GM23248 (cell line): ENCODE measurements around the gene ARID1B. TPM values are rescaled to one million over a fixed set of nuclear protein-coding genes. Genes with fewer than 3 reads are reported as not detected.

Experiments used
- DNase-seq: peaks from one replicate; pipeline ENCODE4 v3.0.0-alpha.2; 2015
- H2AFZ ChIP-seq: fragments of 200-600 bp; sonication (generic); 2 replicates; pipeline ENCODE4 v1.6.1; 2016; ENCODE audit warnings: antibody characterized with exemption
- H3F3A ChIP-seq: fragments of 200-600 bp; sonication (generic); 2 replicates; pipeline ENCODE4 v1.6.1; 2016; ENCODE audit warnings: mild to moderate bottlenecking, antibody characterized with exemption, mixed run types; ENCODE audit not compliant: insufficient read depth
- H3K27ac ChIP-seq: fragments of 200-600 bp; sonication (generic); 2 replicates; pipeline ENCODE4 v1.5.1; 2016; ENCODE audit warnings: mild to moderate bottlenecking
- H3K27me3 ChIP-seq: fragments of 200-600 bp; sonication (generic); replicated peaks from 2 replicates; pipeline ENCODE4 v1.6.1; 2016; ENCODE audit warnings: mild to moderate bottlenecking; ENCODE audit not compliant: insufficient read depth
- H3K36me3 ChIP-seq: fragments of 200-600 bp; sonication (generic); 2 replicates; pipeline ENCODE4 v1.6.1; 2016; ENCODE audit warnings: low read depth, mild to moderate bottlenecking
- H3K4me1 ChIP-seq: fragments of 200-600 bp; sonication (generic); 2 replicates; pipeline ENCODE4 v1.6.1; 2016; ENCODE audit warnings: mild to moderate bottlenecking; ENCODE audit not compliant: insufficient read depth
- H3K4me2 ChIP-seq: fragments of 200-600 bp; sonication (generic); one replicate; pipeline ENCODE4 v1.6.1; 2016; ENCODE audit warnings: mild to moderate bottlenecking; ENCODE audit not compliant: unreplicated experiment
- H3K4me3 ChIP-seq: fragments of 200-600 bp; sonication (generic); 2 replicates; pipeline ENCODE4 v1.5.1; 2016; ENCODE audit warnings: mild to moderate bottlenecking
- H3K79me2 ChIP-seq: fragments of 200-600 bp; sonication (generic); 2 replicates; pipeline ENCODE4 v1.6.1; 2016; ENCODE audit warnings: mild to moderate bottlenecking; ENCODE audit not compliant: insufficient read depth
- H3K9ac ChIP-seq: fragments of 200-600 bp; sonication (generic); 2 replicates; pipeline ENCODE4 v1.6.1; 2016; ENCODE audit warnings: mild to moderate bottlenecking
- H3K9me2 ChIP-seq: fragments of 200-600 bp; sonication (generic); 2 replicates; pipeline ENCODE4 v1.6.1; 2016; ENCODE audit warnings: mixed run types, mild to moderate bottlenecking, moderate library complexity; ENCODE audit not compliant: insufficient read depth
- H3K9me3 ChIP-seq: fragments of 200-600 bp; sonication (generic); one replicate; pipeline ENCODE4 v1.6.1; 2017; ENCODE audit warnings: low read depth
- H4K20me1 ChIP-seq: fragments of 200-600 bp; sonication (generic); 2 replicates; pipeline ENCODE4 v1.6.0; 2016; ENCODE audit not compliant: insufficient read depth
- EZH2 ChIP-seq: fragments of 200-600 bp; sonication (generic); IDR thresholded peaks from 2 replicates; pipeline ENCODE4 v1.6.1; 2018; ENCODE audit warnings: antibody characterized with exemption, mild to moderate bottlenecking; ENCODE audit not compliant: insufficient read depth, poor library complexity, severe bottlenecking
- EZH2phosphoT487 ChIP-seq: fragments of 200-600 bp; sonication (generic); IDR thresholded peaks from 2 replicates; pipeline ENCODE4 v1.6.1; 2018; ENCODE audit warnings: antibody characterized with exemption, moderate library complexity, mild to moderate bottlenecking, low read depth; ENCODE audit not compliant: insufficient read depth
- WGBS, 2 experiments: methylation state at CpG; one replicate each; pipeline ENCODE4 v1.1.6; 2015 to 2017; ENCODE audit warnings: low lambda C conversion rate in 2 of 2, low coverage in 1 of 2; ENCODE audit errors: missing lambda C conversion rate in 2 of 2; 5-methylcytosine and 5-hydroxymethylcytosine counted together
- in situ Hi-C: fragments of 300-500 bp; cut with MboI; formaldehyde crosslinking; loops from 2 replicates; pipeline ENCODE4 v1.15.0; 2020
- polyA plus RNA-seq: library from polyadenylated mRNA; unstranded; fragments of >200 nt; fragmentation: Nextera tagmentation; extraction: Ambion mirVana; gene quantifications from 2 replicates; pipeline ENCODE4 v1.2.1, GENCODE V29; 2016
- total RNA-seq: library from RNA; depleted of rRNA; stranded (reverse); fragments of >200 nt; shearing (Covaris generic); gene quantifications from 2 replicates; pipeline ENCODE4 v1.2.3, GENCODE V29; 2014

ARID1B gene
- total and polyA plus RNA-seq, 2 experiments from 2014 or later, result 19.3 to 21.2 TPM

GRCh38 chr6:156994215-156995076 lies 217.3 kb downstream of the ARID1B start:
- H3K9ac ChIP-seq, result no peak overlapping the region
- no peaks in the 10 kb centered on the region for H3F3A ChIP-seq
- H3K9me3 ChIP-seq, result no peaks in the 10 kb centered on the region
- H3K4me2 ChIP-seq, result no peak overlapping the region
- H3K36me3 ChIP-seq, result no peaks in the 10 kb centered on the region
- H3K4me3 ChIP-seq, result no peak overlapping the region
- H3K4me1 ChIP-seq, result peaks cover 10% of the 10 kb centered on the region
- 85 to 88% methylated on average over 13 of the region's 13 CpGs for WGBS, 2 experiments
- H3K27me3 ChIP-seq, result no peaks in the 10 kb centered on the region
- H3K27ac ChIP-seq, result no peak overlapping the region
- TF ChIP-seq EZH2phosphoT487 (no peak), EZH2 (no peak)
- H2AFZ ChIP-seq, result no peak overlapping the region
- in situ Hi-C loops, result no loop called here
- H4K20me1 ChIP-seq, result no peaks in the 10 kb centered on the region
- no peak for DNase-seq
- peaks cover 99% of the 10 kb centered on the region for H3K79me2 ChIP-seq
- no peaks in the 10 kb centered on the region for H3K9me2 ChIP-seq

GRCh38 chr6:156995502-156995901 lies 218.3 kb downstream of the ARID1B start:
- no peak overlapping the region for H3K9ac ChIP-seq
- H3K4me2 ChIP-seq, result no peak overlapping the region
- H3K4me3 ChIP-seq, result no peak overlapping the region
- 98% methylated on average over 5 of the region's 5 CpGs for WGBS, 2 experiments
- H4K20me1 ChIP-seq, result no peaks in the 10 kb centered on the region
- no peak overlapping the region for H2AFZ ChIP-seq
- no peaks in the 10 kb centered on the region for H3K27me3 ChIP-seq
- peaks cover 99% of the 10 kb centered on the region for H3K79me2 ChIP-seq
- no peaks in the 10 kb centered on the region for H3F3A ChIP-seq
- H3K9me3 ChIP-seq, result no peaks in the 10 kb centered on the region
- H3K9me2 ChIP-seq, result no peaks in the 10 kb centered on the region
- no peak for DNase-seq
- H3K4me1 ChIP-seq, result peaks cover 10% of the 10 kb centered on the region
- in situ Hi-C loops, result no loop called here
- no peak overlapping the region for H3K27ac ChIP-seq
- TF ChIP-seq EZH2, result no peak
- TF ChIP-seq EZH2phosphoT487, result no peak
- H3K36me3 ChIP-seq, result no peaks in the 10 kb centered on the region

- no peak for DNase-seq
- no peaks in the 10 kb centered on the region for H3K9me2 ChIP-seq
- in situ Hi-C loops, result no loop called here
- no peak for TF ChIP-seq EZH2phosphoT487
- TF ChIP-seq EZH2, result no peak
- H3K36me3 ChIP-seq, result no peaks in the 10 kb centered on the region
- no peaks in the 10 kb centered on the region for H3F3A ChIP-seq
- H3K9me3 ChIP-seq, result no peaks in the 10 kb centered on the region
- H3K4me2 ChIP-seq, result no peak overlapping the region
- H3K27ac ChIP-seq, result no peak overlapping the region
- no peaks in the 10 kb centered on the region for H4K20me1 ChIP-seq
- H3K4me1 ChIP-seq, result peaks cover 10% of the 10 kb centered on the region
- H3K27me3 ChIP-seq, result no peaks in the 10 kb centered on the region
- WGBS, 2 experiments, result 98 to 100% methylated on average over 2 of the region's 2 CpGs
- no peak overlapping the region for H3K9ac ChIP-seq
- H2AFZ ChIP-seq, result no peak overlapping the region
- H3K79me2 ChIP-seq, result peaks cover 99% of the 10 kb centered on the region
- no peak overlapping the region for H3K4me3 ChIP-seq
Measured at GRCh38 chr6:156996265-156996664, 219.1 kb downstream of the ARID1B start.

- H3K36me3 ChIP-seq, result no peaks in the 10 kb centered on the region
- 95 to 96% methylated on average over 7 of the region's 7 CpGs for WGBS, 2 experiments
- peaks cover 3% of the 10 kb centered on the region; the same call in 1 of the 2 replicates for H4K20me1 ChIP-seq
- TF ChIP-seq EZH2 (no peak), EZH2phosphoT487 (no peak)
- H3K9me2 ChIP-seq, result no peaks in the 10 kb centered on the region
- H3K9ac ChIP-seq, result no peak overlapping the region
- DNase-seq, result no peak
- H3F3A ChIP-seq, result no peaks in the 10 kb centered on the region
- H3K4me1 ChIP-seq, result no peaks in the 10 kb centered on the region
- no peak overlapping the region for H3K4me2 ChIP-seq
- H3K27ac ChIP-seq, result no peak overlapping the region
- H3K27me3 ChIP-seq, result no peaks in the 10 kb centered on the region
- no peak overlapping the region for H3K4me3 ChIP-seq
- no peak overlapping the region for H2AFZ ChIP-seq
- no peaks in the 10 kb centered on the region for H3K9me3 ChIP-seq
- H3K79me2 ChIP-seq, result peaks cover 99% of the 10 kb centered on the region
- in situ Hi-C loops, result no loop called here
Measured at GRCh38 chr6:156998794-156999330, 221.7 kb downstream of the ARID1B start.
